KBM-7 (cell line): Measurements from ENCODE around the gene PPP1R27.

Experiments
- DNase-seq: peaks from one replicate; pipeline ENCODE4 v3.0.0-alpha.2; 2015
- in situ Hi-C: fragments of 300-500 bp; cut with MboI; formaldehyde crosslinking; loops from 2 replicates; pipeline ENCODE4 v1.14.3; 2020; ENCODE audit warnings: low sequenced_read_pairs, low pct_unique_long_range_greater_than_20kb, mixed read lengths

PPP1R27 gene

GRCh38 chr17:81834831-81835267 is at the start of gene PPP1R27:
Gene PPP1R27, minus strand, starts transcription at chr17:81835050. Its CDS starts 97 bp downstream, at chr17:81834953.
- DNase-seq = no peak

GRCh38 chr17:81884520-81884919 is 49.7 kb upstream of the PPP1R27 start:
- in situ Hi-C loops = no loop called here
- DNase-seq = no peak

More at GRCh38 chr17:81834831-81835267, at the start of gene PPP1R27:
- in situ Hi-C loops = no loop called here

GRCh38 chr17:81879121-81879520 is 44.3 kb upstream of the PPP1R27 start:
- in situ Hi-C loops = no loop called here
- DNase-seq = no peak

- no peak for DNase-seq
- in situ Hi-C loops = no loop called here
These were observed 43.4 kb upstream of the PPP1R27 start for GRCh38 chr17:81878294-81878693.

- in situ Hi-C loops = no loop called here
- no peak for DNase-seq
These were observed 42.7 kb upstream of the PPP1R27 start for GRCh38 chr17:81877569-81877968.

- in situ Hi-C loops = no loop called here
- peak; percentile 81 for DNase-seq
These were observed 36.8 kb upstream of the PPP1R27 start for GRCh38 chr17:81871387-81872230.

GRCh38 chr17:81870981-81871386 is 36.1 kb upstream of the PPP1R27 start, which contains the start of gene ARHGDIA:
Gene ARHGDIA, minus strand, starts transcription at chr17:81871337. Its CDS starts 1,407 bp downstream, at chr17:81869930.
- in situ Hi-C loops = no loop called here

GRCh38 chr17:81870131-81870980 is 35.5 kb upstream of the PPP1R27 start:
- peak; percentile 41 for DNase-seq
- in situ Hi-C loops = no loop called here

More at GRCh38 chr17:81870981-81871386, 36.1 kb upstream of the PPP1R27 start, which contains the start of gene ARHGDIA:
- DNase-seq = no peak

- DNase-seq = peak; percentile 51
- in situ Hi-C loops = no loop called here
These were observed 34.6 kb upstream of the PPP1R27 start for GRCh38 chr17:81869221-81870130.

- in situ Hi-C loops = no loop called here
- no peak for DNase-seq
These were observed 33.9 kb upstream of the PPP1R27 start for GRCh38 chr17:81868674-81869220.

- in situ Hi-C loops = no loop called here
- no peak for DNase-seq
These were observed 33.3 kb upstream of the PPP1R27 start for GRCh38 chr17:81867991-81868673.

- in situ Hi-C loops = no loop called here
- DNase-seq = peak; percentile 51
These were observed 32.5 kb upstream of the PPP1R27 start for GRCh38 chr17:81867170-81867990.

GRCh38 chr17:81866440-81867169 is 31.8 kb upstream of the PPP1R27 start:
- in situ Hi-C loops = no loop called here
- peak; percentile 30 for DNase-seq

- in situ Hi-C loops = no loop called here
- DNase-seq = no peak
These were observed 31.0 kb upstream of the PPP1R27 start for GRCh38 chr17:81865733-81866439.

GRCh38 chr17:81865358-81865732 is 30.5 kb upstream of the PPP1R27 start:
- in situ Hi-C loops = no loop called here
- DNase-seq = no peak
